ENCODE data around the gene BTNL3.
"Not testable (repeated sequence)": the region's sequence is repeated elsewhere in the genome, so short reads cannot be mapped to it uniquely, and the experiment has no call there.

Gene BTNL3

DNA sequence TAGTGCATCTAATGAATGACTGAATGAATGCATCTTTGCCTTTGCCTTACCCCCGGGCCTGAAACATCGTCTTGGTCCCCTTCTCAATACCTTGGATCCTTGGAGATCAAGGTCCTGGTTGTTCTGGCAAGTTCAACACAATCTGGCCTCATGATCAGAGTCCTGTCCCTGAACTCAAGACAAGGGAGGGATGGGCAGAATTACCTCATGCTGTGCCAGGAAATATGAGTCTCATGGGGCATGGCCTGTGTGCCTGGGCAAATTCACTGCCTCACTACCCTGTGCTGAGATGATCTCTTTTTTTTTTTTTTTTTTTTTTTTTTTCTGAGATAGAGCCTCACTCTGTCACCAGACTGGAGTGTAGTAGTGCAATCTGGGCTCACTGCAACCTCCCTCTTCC is 630 bp upstream of the BTNL3 start:
- TF ChIP-seq, protein P1, sequence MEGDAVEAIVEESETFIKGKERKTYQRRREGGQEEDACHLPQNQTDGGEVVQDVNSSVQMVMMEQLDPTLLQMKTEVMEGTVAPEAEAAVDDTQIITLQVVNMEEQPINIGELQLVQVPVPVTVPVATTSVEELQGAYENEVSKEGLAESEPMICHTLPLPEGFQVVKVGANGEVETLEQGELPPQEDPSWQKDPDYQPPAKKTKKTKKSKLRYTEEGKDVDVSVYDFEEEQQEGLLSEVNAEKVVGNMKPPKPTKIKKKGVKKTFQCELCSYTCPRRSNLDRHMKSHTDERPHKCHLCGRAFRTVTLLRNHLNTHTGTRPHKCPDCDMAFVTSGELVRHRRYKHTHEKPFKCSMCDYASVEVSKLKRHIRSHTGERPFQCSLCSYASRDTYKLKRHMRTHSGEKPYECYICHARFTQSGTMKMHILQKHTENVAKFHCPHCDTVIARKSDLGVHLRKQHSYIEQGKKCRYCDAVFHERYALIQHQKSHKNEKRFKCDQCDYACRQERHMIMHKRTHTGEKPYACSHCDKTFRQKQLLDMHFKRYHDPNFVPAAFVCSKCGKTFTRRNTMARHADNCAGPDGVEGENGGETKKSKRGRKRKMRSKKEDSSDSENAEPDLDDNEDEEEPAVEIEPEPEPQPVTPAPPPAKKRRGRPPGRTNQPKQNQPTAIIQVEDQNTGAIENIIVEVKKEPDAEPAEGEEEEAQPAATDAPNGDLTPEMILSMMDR (IDR thresholded peaks at IDR 0.05; ENCODE audit: insufficient read depth, low read depth, low read length, missing control alignments) = no peak
- no peak for DNase-seq (ENCODE audit: low read depth)
- no peak overlapping the region for H3K4me3 ChIP-seq (ENCODE audit: low read depth, low read length)

DNA sequence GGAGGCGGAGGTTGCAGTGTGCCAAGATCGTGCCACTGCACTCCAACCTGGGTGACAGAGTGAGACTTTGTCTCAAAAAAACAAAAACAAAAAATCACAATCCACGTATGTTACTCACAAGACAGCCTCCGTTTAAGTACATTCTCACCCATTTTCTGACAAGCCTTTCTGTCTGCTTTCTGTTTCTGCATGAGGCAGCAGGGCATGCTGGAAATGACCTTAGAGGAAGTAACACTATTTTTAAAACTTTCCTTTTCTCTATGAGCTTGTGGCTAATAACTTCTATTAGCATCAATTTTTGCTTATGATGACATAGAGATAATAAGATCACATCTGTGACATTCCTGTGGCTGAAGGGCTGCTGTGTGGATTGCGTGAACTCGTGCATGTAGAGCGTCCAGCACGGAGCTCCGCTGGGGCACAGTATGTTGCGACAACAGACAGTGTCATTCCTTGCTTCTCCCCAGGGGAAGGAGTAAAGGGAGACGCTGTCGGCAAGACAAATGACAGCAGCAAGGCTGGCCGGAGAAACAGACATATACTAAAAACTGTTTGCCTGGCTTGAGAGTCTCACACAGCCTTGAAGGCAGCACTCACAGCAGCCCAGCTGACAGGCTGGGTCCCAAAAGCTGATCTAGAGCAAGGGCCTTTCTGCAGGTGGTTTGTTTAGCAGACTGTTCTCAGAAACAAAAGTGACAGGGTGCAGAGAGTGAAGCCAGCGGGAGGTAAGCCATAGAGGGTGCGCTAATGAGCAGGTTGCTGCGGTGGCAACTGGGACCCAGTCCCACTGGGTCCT is 1.6 kb downstream of the BTNL3 start:
- TF ChIP-seq, protein P1 (IDR thresholded peaks at IDR 0.05; ENCODE audit: insufficient read depth, low read depth, low read length, missing control alignments) = no peak
- DNase-seq (ENCODE audit: low read depth) = no peak
- H3K4me3 ChIP-seq (ENCODE audit: low read depth, low read length) = no peak overlapping the region

DNA sequence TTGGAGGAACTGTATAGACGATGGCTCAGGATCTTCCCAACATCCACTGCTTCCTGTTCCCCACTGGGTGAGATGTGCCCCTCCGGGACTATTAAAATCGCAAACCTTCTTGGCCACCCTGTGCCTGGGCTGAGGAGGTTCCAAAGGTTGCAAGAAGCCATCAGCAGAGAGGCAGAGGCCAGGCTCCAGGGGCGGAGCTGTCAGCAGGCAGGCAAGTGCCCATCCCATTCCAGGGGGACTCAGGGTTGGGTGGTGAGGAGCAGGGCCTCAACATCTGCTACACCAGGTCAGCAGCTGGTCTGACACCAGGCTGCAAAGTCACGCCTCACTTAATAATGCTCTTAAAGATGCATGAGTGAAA is 2.2 kb downstream of the BTNL3 start:
- TF ChIP-seq, protein P1 (IDR thresholded peaks at IDR 0.05; ENCODE audit: insufficient read depth, low read depth, low read length, missing control alignments) = no peak
- H3K4me3 ChIP-seq (ENCODE audit: low read depth, low read length) = no peak overlapping the region
- DNase-seq (ENCODE audit: low read depth) = no peak

DNA sequence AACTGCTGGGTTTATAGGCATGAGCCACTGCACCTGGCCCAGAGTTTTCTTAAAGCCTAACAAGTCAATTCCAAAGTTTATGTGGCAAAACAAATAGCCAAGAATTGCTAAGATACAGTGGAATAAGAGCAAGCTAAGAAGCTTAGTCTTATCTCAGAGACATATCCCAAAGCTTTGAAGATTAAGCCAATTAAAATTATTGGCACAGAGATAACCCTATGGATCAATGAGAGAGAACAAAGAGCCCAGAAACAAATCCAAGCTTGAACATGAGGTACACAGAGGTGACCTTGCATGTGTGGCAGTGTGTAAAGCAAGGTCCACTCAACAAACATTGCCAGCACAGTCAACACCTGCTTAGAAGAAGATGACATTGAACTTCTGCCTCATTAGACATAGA is 13.3 kb downstream of the BTNL3 start:
- TF ChIP-seq, protein P1 (IDR thresholded peaks at IDR 0.05; ENCODE audit: insufficient read depth, low read depth, low read length, missing control alignments) = no peak
- DNase-seq (ENCODE audit: low read depth) = no peak
- no peak overlapping the region for H3K4me3 ChIP-seq (ENCODE audit: low read depth, low read length)

DNA sequence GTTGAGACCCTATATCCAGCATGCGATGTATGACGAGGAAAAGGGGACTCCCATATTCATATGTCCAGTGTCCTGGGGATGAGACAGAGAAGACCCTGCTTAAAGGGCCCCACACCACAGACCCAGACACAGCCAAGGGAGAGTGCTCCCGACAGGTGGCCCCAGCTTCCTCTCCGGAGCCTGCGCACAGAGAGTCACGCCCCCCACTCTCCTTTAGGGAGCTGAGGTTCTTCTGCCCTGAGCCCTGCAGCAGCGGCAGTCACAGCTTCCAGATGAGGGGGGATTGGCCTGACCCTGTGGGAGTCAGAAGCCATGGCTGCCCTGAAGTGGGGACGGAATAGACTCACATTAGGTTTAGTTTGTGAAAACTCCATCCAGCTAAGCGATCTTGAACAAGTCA is 17.1 kb downstream of the BTNL3 start:
- H3K4me3 ChIP-seq (ENCODE audit: low read depth, low read length) = no peak overlapping the region
- no peak for DNase-seq (ENCODE audit: low read depth)
- TF ChIP-seq, protein P1 (IDR thresholded peaks at IDR 0.05; ENCODE audit: insufficient read depth, low read depth, low read length, missing control alignments) = no peak

DNA sequence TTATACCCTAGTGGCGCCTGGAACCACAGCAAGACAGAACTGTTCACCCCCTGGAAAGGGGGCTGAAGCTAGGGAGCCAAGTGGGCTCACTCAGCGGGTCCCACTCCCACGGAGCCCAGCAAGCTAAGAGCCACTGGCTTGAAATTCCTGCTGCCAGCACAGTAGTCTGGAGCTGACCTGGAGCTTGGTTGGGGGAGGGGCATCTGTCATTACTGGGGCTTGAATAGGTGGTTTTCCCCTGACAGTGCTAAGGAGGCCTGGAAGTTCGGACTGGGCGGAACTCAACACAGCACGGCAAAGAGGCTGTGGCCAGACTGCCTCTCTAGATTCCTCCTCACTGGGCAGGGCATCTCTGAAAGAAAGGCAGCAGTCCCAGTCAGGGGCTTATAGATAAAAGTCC is 19.5 kb downstream of the BTNL3 start:
- TF ChIP-seq, protein P1 (IDR thresholded peaks at IDR 0.05; ENCODE audit: insufficient read depth, low read depth, low read length, missing control alignments) = no peak
- no peak for DNase-seq (ENCODE audit: low read depth)

DNA sequence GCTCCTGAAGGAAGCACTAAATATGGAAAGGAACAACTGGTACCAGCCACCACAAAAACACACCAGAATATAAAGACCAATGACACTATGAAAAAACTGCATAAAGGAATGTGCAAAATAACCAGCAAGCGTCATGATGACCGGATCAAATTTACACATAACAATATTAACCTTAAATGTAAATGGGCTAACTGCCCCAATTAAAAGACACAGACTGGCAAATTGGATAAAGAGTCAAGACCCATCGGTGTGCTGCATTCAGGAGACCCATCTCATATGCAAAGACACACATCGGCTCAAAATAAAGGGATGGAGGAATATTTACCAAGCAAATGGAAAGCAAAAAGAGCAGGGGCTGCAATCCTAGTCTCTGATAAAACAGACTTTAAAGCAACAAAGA is 21.4 kb downstream of the BTNL3 start:
- not testable (repeated sequence) for H3K4me3 ChIP-seq (ENCODE audit: low read depth, low read length); DNase-seq (ENCODE audit: low read depth)

More for the DNA sequence above, 19.5 kb downstream of the BTNL3 start:
- H3K4me3 ChIP-seq (ENCODE audit: low read depth, low read length) = no peak overlapping the region

DNA sequence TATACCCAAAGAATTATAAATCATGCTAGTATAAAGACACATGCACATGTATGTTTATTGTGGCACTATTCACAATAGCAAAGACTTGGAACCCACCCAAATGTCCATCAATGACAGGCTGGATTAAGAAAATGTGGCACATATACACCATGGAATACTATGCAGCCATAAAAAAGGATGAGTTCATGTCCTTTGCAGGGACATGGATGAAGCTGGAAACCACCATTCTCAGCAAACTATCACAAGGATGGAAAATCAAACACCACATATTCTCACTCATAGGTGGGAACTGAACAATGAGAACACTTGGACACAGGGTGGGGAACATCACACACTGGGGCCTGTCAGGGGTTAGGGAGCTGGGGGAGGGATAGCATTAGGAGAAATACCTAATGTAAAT is 26.0 kb downstream of the BTNL3 start:
- not testable (repeated sequence) for H3K4me3 ChIP-seq (ENCODE audit: low read depth, low read length); DNase-seq (ENCODE audit: low read depth)

DNA sequence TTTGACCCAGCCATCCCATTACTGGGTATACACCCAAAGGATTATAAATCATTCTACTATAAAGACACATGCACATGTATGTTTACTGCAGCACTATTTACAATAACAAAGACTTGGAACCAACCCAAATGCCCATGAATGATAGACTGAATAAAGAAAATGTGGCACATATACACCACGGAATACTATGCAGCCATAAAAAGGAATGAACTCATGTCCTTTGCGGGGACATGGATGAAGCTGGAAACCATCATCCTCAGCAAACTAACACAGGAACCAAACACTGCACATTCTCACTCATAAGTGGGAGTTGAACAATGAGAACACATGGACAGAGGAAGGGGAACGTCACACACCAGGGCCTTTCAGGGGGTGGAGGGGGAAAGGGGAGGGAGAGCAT is 28.8 kb downstream of the BTNL3 start:
- not testable (repeated sequence) for H3K4me3 ChIP-seq (ENCODE audit: low read depth, low read length); DNase-seq (ENCODE audit: low read depth)

Measured in GM12865 (cell line).